Mesenchymal stem cell (in vitro differentiated cells and primary cell): ENCODE measurements around the gene CDH23.

Source experiments
- DNase-seq: peaks from one replicate; pipeline ENCODE4 v3.0.0-alpha.2; 2013
- H2AFZ ChIP-seq: one replicate; pipeline ENCODE4 v1.6.1; 2013; ENCODE audit warnings: low read depth, mild to moderate bottlenecking, control low read depth, inconsistent platforms, low read length, moderate library complexity
- H2AK5ac ChIP-seq: 2 replicates; pipeline ENCODE4 v1.6.1; 2013; ENCODE audit warnings: low read length, moderate library complexity, mild to moderate bottlenecking, inconsistent platforms; ENCODE audit not compliant: severe bottlenecking
- H2BK120ac ChIP-seq: one replicate; pipeline ENCODE4 v1.6.1; 2013; ENCODE audit warnings: low read depth, mild to moderate bottlenecking, inconsistent platforms, low read length, moderate library complexity
- H2BK12ac ChIP-seq, 2 experiments: one replicate each; pipeline ENCODE4 v1.6.1; 2013; ENCODE audit warnings: inconsistent platforms in 2 of 2, low read length in 2 of 2, mild to moderate bottlenecking in 2 of 2, moderate library complexity in 2 of 2, control low read depth in 1 of 2
- H2BK15ac ChIP-seq: one replicate; pipeline ENCODE4 v1.6.1; 2013; ENCODE audit warnings: mild to moderate bottlenecking, low read depth, inconsistent platforms; ENCODE audit not compliant: poor library complexity, severe bottlenecking
- H2BK5ac ChIP-seq: 2 replicates; pipeline ENCODE4 v1.6.1; 2013; ENCODE audit warnings: low read depth, mild to moderate bottlenecking, low read length, control low read depth, inconsistent platforms; ENCODE audit not compliant: poor library complexity, severe bottlenecking
- H3K14ac ChIP-seq, 2 experiments: one replicate each; pipeline ENCODE4 v1.6.1; 2013; ENCODE audit warnings: inconsistent platforms in 2 of 2, low read length in 2 of 2, control low read depth in 1 of 2, mild to moderate bottlenecking in 1 of 2, moderate library complexity in 1 of 2
- H3K18ac ChIP-seq, 2 experiments: one replicate each; pipeline ENCODE4 v1.6.1; 2013; ENCODE audit warnings: inconsistent platforms in 2 of 2, low read length in 2 of 2, control low read depth in 1 of 2, low read depth in 1 of 2, mild to moderate bottlenecking in 1 of 2
- H3K23ac ChIP-seq, 2 experiments: one replicate each; pipeline ENCODE4 v1.6.1; 2013; ENCODE audit warnings: inconsistent platforms in 2 of 2, low read length in 2 of 2, mild to moderate bottlenecking in 2 of 2, moderate library complexity in 2 of 2, control low read depth in 1 of 2
- H3K27ac ChIP-seq: 2 replicates; pipeline ENCODE4 v1.5.1; 2013; ENCODE audit warnings: mild to moderate bottlenecking, moderate library complexity, low read length, control low read depth, inconsistent platforms; ENCODE audit not compliant: poor library complexity, severe bottlenecking
- H3K27me3 ChIP-seq, 2 experiments: 2 replicates each; pipeline versions ENCODE4 v1.6.1 to v1.7.0; 2013; ENCODE audit warnings: low read length in 2 of 2, mild to moderate bottlenecking in 2 of 2, moderate library complexity in 2 of 2, control low read depth in 1 of 2, inconsistent platforms in 1 of 2; ENCODE audit not compliant: control insufficient read depth in 1 of 2, insufficient read depth in 1 of 2
- H3K36me3 ChIP-seq, 2 experiments: 2 replicates each; pipeline versions ENCODE4 v1.6.1 to v1.7.0; 2013; ENCODE audit warnings: low read length in 2 of 2, control low read depth in 1 of 2, inconsistent platforms in 1 of 2, low read depth in 1 of 2, mild to moderate bottlenecking in 1 of 2; ENCODE audit not compliant: insufficient read depth in 2 of 2, control insufficient read depth in 1 of 2
- H3K4ac ChIP-seq, 2 experiments: one replicate each; pipeline ENCODE4 v1.6.1; 2013; ENCODE audit warnings: inconsistent platforms in 2 of 2, low read length in 2 of 2, mild to moderate bottlenecking in 2 of 2, moderate library complexity in 2 of 2, control low read depth in 1 of 2, low read depth in 1 of 2
- H3K4me1 ChIP-seq: 2 replicates; pipeline ENCODE4 v1.6.1; 2013; ENCODE audit warnings: low read depth, low read length, control low read depth; ENCODE audit not compliant: control insufficient read depth, insufficient read depth
- H3K4me2 ChIP-seq: 2 replicates; pipeline ENCODE4 v1.6.1; 2013; ENCODE audit warnings: low read length, mild to moderate bottlenecking, inconsistent platforms; ENCODE audit not compliant: poor library complexity, severe bottlenecking
- H3K4me3 ChIP-seq, 2 experiments: 2 replicates each; pipeline versions ENCODE4 v1.5.1 to v1.7.0; 2013; ENCODE audit warnings: low read length in 2 of 2, mild to moderate bottlenecking in 2 of 2, control low read depth in 1 of 2, low read depth in 1 of 2; ENCODE audit not compliant: insufficient read depth in 1 of 2
- H3K79me1 ChIP-seq: replicated peaks from 2 replicates; pipeline ENCODE4 v1.6.1; 2013; ENCODE audit warnings: mild to moderate bottlenecking, control low read depth, low read length, inconsistent platforms; ENCODE audit not compliant: poor library complexity, severe bottlenecking
- H3K9ac ChIP-seq: 2 replicates; pipeline ENCODE4 v1.7.0; 2013; ENCODE audit warnings: mild to moderate bottlenecking, low read length, moderate library complexity
- H3K9me3 ChIP-seq: 2 replicates; pipeline ENCODE4 v1.7.0; 2013; ENCODE audit warnings: mild to moderate bottlenecking, low read length; ENCODE audit not compliant: control insufficient read depth
- H4K8ac ChIP-seq: one replicate; pipeline ENCODE4 v1.6.1; 2013; ENCODE audit warnings: inconsistent platforms, mild to moderate bottlenecking, low read length, moderate library complexity
- H4K91ac ChIP-seq: one replicate; pipeline ENCODE4 v1.6.1; 2013; ENCODE audit warnings: mild to moderate bottlenecking, low read length, inconsistent platforms
- WGBS: methylation state at CpG from one replicate; pipeline ENCODE4 v1.1.7; 2013; ENCODE audit warnings: mixed read lengths; 5-methylcytosine and 5-hydroxymethylcytosine counted together

Gene CDH23

DNA sequence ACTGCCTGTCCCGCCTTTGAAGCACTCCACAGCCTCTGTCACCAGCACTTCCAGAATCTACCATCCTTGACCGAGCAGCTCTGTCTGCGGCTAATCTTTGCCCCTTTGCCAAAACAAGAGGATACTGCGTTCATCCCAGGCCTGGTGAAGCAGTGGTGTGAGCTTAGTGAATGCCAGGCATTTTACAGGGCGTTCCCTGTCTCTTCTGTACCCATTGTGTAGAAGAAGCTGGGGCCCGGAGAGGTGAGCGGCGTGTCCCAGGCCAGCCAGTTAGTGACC lies 261.7 kb downstream of the CDH23 start:
- no peak overlapping the region for H3K18ac ChIP-seq
- 69% methylated on average over 8 of the region's 8 CpGs for WGBS

DNA sequence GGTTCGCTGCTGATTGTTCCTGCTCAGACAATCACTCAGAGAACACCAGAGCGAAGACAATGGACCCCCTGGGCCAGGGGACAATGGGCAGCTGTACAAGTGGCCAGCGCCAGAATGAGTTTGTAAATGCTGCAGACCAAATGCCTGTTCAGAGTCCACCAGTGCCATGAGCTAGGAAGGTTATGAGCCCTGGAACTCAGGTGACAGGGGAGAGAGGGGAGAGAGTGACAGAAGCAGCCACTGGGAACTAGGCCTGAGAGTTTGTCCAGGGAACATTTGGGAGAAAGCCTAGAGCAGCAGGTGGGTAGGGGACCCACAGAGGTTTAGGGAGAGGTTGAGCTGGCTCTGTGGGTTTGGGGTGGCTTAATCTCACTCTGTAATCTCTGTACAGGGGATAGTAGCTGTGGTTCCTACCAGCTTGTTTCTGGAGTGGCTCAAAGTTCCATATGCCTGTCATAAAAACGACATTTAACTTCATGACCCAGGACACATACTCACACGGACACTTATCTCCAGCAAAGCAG lies 262.5 kb downstream of the CDH23 start:
- no peak overlapping the region for H3K18ac ChIP-seq
- no peak overlapping the region for H2AFZ ChIP-seq
- H4K91ac ChIP-seq, result no peak overlapping the region
- H3K23ac ChIP-seq, result no peak overlapping the region
- no peak overlapping the region for H3K4me3 ChIP-seq
- no peak for DNase-seq
- H3K79me1 ChIP-seq, result no peaks in the 10 kb centered on the region
- no peak overlapping the region for H2BK15ac ChIP-seq
- H3K4ac ChIP-seq, result no peak overlapping the region
- H3K27ac ChIP-seq, result no peak overlapping the region
- H3K9ac ChIP-seq, result no peak overlapping the region
- H2BK120ac ChIP-seq, result no peak overlapping the region
- H3K36me3 ChIP-seq, result no peaks in the 10 kb centered on the region
- no peak overlapping the region for H4K8ac ChIP-seq
- whole genome bisulfite sequencing, result 64% methylated on average over 4 of the region's 5 CpGs
- H2AK5ac ChIP-seq, result no peak overlapping the region
- H2BK5ac ChIP-seq, result no peak overlapping the region
- no peak overlapping the region for H3K4me2 ChIP-seq
- H3K4me1 ChIP-seq, result no peaks in the 10 kb centered on the region
- no peak overlapping the region for H3K14ac ChIP-seq
- no peak overlapping the region for H2BK12ac ChIP-seq
- H3K27me3 ChIP-seq, result peaks cover 52 to 68% of the 10 kb centered on the region in 2 experiments
- H3K9me3 ChIP-seq, result no peaks in the 10 kb centered on the region

More for the DNA sequence above, 261.7 kb downstream of the CDH23 start:
- Histone ChIP-seq H4K8ac (no peak overlapping the region), H3K79me1 (no peaks in the 10 kb centered on the region), H3K4me1 (no peaks in the 10 kb centered on the region), H3K9ac (no peak overlapping the region), H3K4me2 (no peak overlapping the region), H3K4me3 (no peak overlapping the region), H2BK15ac (no peak overlapping the region), H2BK5ac (no peak overlapping the region), H3K9me3 (no peaks in the 10 kb centered on the region), H3K23ac (no peak overlapping the region), H3K27me3 (peaks cover 60 to 73% of the 10 kb centered on the region in 2 experiments), H3K27ac (no peak overlapping the region), H2BK12ac (no peak overlapping the region), H3K14ac (no peak overlapping the region), H3K4ac (no peak overlapping the region), H2AK5ac (no peak overlapping the region), H2AFZ (no peak overlapping the region), H2BK120ac (no peak overlapping the region), H4K91ac (no peak overlapping the region), H3K36me3 (no peaks in the 10 kb centered on the region)
- no peak for DNase-seq

DNA sequence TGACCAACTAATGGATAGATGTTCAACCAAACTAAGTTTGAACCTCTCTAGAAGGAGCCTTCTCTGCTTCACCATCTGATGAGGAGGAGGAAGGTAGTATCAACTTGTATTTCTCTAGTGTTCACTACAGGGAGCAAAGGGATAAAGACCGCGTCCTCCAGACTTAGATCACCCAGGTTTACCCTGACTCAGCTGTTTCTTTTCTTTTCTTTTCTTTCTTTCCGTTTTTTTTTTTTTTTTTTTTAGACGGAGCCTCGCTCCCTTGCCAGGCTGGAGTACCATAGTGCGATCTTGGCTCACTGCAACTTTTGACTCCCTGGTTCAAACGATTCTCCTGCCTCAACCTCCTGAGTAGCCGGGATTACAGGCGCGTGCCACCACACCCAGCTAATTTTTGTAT lies 263.0 kb downstream of the CDH23 start:
- Histone ChIP-seq H3K9me3 (no peaks in the 10 kb centered on the region), H3K18ac (no peak overlapping the region), H2AK5ac (no peak overlapping the region), H3K4me2 (no peak overlapping the region), H3K27me3 (peaks cover 51 to 66% of the 10 kb centered on the region in 2 experiments), H3K4ac (no peak overlapping the region), H3K9ac (no peak overlapping the region), H3K79me1 (no peaks in the 10 kb centered on the region), H3K4me1 (no peaks in the 10 kb centered on the region), H3K4me3 (no peak overlapping the region), H2BK12ac (no peak overlapping the region), H3K23ac (no peak overlapping the region), H2BK120ac (no peak overlapping the region), H3K14ac (no peak overlapping the region), H3K27ac (no peak overlapping the region), H3K36me3 (no peaks in the 10 kb centered on the region), H2AFZ (no peak overlapping the region), H2BK15ac (no peak overlapping the region), H4K91ac (no peak overlapping the region), H2BK5ac (no peak overlapping the region), H4K8ac (no peak overlapping the region)
- WGBS, result 80% methylated on average over 10 of the region's 10 CpGs
- no peak for DNase-seq

DNA sequence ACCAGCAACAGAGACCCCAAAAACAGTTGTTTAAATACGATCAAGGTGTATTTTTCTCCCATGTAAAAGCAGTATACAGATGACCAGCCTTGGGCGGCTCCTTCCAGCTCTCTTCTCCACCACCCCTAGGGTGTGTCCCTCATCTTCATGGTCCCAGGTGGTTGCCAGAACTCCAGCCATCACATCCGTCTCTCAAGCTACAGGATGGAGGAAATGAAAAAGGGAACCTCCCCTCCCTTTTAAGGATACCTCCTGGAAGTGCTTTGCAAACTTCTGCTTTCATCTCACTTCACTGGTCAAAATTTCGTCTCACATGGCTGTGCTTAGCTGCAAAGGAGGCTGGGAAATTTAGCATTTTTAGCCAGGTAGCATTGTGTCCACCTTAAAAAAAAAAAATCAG lies 263.6 kb downstream of the CDH23 start:
- H3K27ac ChIP-seq, result no peak overlapping the region
- H3K9me3 ChIP-seq, result no peaks in the 10 kb centered on the region

More for the DNA sequence above, 263.6 kb downstream of the CDH23 start:
- no peak overlapping the region for H3K14ac ChIP-seq
- H2BK5ac ChIP-seq, result no peak overlapping the region
- no peaks in the 10 kb centered on the region for H3K4me1 ChIP-seq
- peaks cover 54 to 65% of the 10 kb centered on the region in 2 experiments for H3K27me3 ChIP-seq
- no peak overlapping the region for H3K4me3 ChIP-seq
- no peak overlapping the region for H3K23ac ChIP-seq
- H4K8ac ChIP-seq, result no peak overlapping the region
- H2BK15ac ChIP-seq, result no peak overlapping the region
- no peak overlapping the region for H3K18ac ChIP-seq
- no peak overlapping the region for H2BK12ac ChIP-seq
- no peak for DNase-seq
- no peak overlapping the region for H2AK5ac ChIP-seq
- H2BK120ac ChIP-seq, result no peak overlapping the region
- H3K4me2 ChIP-seq, result no peak overlapping the region
- WGBS, result 80% methylated on average over 4 of the region's 4 CpGs
- H3K36me3 ChIP-seq, result no peaks in the 10 kb centered on the region
- H3K4ac ChIP-seq, result no peak overlapping the region
- no peaks in the 10 kb centered on the region for H3K79me1 ChIP-seq
- H3K9ac ChIP-seq, result no peak overlapping the region
- H4K91ac ChIP-seq, result no peak overlapping the region
- no peak overlapping the region for H2AFZ ChIP-seq
